ENCODE measurements around the gene GLI3. TPM values are rescaled to one million over a fixed set of nuclear protein-coding genes. Genes with fewer than 3 reads are reported as not detected.

Gene GLI3
- total and polyA plus RNA-seq, 2 of the 8 experiments (the other 6 are each of a cell fraction or from before 2014, with no cell fraction given), result 8.0 to 31.1 TPM

DNA sequence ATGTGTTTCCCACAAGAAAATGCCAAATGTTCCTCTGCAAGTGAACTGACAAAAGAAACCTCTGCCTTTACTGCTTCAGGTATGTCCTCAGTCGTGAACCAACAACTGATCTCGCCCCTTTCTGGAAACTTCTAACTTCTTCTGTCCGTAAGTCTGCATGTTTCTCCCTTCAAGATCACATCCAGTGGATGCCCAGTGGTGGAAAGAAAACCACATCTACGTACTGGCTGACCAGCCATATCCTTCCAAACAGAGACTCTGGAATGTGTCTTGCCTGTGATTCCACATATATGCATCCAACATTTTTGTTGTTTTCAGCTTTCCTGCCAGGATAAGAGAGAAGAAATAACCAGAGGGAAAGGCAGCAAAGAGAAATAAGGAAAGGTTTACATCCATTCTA lies 152.7 kb downstream of the GLI3 start (continued):
- no peak for TF ChIP-seq RFX5 (IDR thresholded peaks at IDR 0.05; ENCODE audit: borderline replicate concordance, low read depth, low read length)
- TF ChIP-seq POLR2A (IDR thresholded peaks at IDR 0.05; ENCODE audit: control extremely low read depth in 1 of 2, low read depth in 2 of 2, low read length in 2 of 2), result no peak
- TF ChIP-seq CTBP2 (IDR thresholded peaks at IDR 0.05; ENCODE audit: borderline replicate concordance, insufficient read depth, insufficient read length, low read length), result no peak
